ENCODE results near the gene OSBPL3. TPM values are rescaled to one million over a fixed set of nuclear protein-coding genes. Genes with fewer than 3 reads are reported as not detected.

OSBPL3 gene
- total RNA-seq, 1 donor from 2014 or later = 59.2 TPM

DNA sequence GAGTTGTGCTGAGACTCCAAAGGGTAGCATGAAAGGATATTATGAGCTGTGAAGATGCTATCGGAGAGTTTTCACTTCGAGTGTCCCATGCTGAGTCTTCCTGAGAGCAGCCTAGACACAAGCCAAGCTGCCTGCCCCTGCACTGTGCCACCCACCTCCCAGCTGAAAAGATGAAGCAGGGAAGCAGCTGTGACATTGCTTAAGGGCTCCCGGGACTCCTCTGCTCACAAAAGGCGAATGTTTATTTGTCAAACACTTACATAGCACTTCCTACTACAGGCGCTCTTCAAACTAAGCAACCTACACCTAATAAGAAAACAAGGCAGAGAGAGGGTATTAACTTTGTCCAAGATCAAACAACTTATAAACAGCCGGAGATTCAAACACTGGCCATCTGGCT lies 95.6 kb downstream of the OSBPL3 start:
- Histone ChIP-seq H3K36me3 (no peaks in the 10 kb centered on the region), H3K9me3 (no peaks in the 10 kb centered on the region), H3K4me1 (peaks cover 11% of the 10 kb centered on the region)

DNA sequence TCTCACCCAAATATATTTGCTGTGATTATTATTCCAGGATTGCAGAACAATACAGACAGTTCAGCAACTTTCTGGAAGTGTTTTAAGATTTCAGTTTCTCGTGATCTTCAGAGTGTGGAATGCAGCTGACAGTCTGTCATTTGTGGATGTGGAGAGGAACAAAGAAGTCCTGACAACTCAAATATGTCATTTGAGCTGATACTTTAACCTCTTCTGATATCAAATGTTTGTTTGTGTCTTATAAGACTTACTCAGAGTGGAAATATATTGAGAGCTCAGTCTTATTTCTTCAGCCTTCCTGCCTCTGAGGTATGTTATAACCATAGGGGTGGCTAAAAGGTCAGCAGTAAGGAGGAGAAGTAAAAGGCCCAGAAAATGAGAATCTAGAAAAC lies 96.4 kb downstream of the OSBPL3 start:
- Histone ChIP-seq H3K9me3 (no peaks in the 10 kb centered on the region), H3K27ac (no peak overlapping the region), H3K4me1 (peaks cover 11% of the 10 kb centered on the region), H3K36me3 (no peaks in the 10 kb centered on the region), H3K27me3 (no peaks in the 10 kb centered on the region), H3K4me3 (no peak overlapping the region)
- intact Hi-C loops (cut with DNase I) = no loop called here
- no peak for DNase-seq (ENCODE audit: extremely low spot score in 2 of 2)
- TF ChIP-seq, protein P1, sequence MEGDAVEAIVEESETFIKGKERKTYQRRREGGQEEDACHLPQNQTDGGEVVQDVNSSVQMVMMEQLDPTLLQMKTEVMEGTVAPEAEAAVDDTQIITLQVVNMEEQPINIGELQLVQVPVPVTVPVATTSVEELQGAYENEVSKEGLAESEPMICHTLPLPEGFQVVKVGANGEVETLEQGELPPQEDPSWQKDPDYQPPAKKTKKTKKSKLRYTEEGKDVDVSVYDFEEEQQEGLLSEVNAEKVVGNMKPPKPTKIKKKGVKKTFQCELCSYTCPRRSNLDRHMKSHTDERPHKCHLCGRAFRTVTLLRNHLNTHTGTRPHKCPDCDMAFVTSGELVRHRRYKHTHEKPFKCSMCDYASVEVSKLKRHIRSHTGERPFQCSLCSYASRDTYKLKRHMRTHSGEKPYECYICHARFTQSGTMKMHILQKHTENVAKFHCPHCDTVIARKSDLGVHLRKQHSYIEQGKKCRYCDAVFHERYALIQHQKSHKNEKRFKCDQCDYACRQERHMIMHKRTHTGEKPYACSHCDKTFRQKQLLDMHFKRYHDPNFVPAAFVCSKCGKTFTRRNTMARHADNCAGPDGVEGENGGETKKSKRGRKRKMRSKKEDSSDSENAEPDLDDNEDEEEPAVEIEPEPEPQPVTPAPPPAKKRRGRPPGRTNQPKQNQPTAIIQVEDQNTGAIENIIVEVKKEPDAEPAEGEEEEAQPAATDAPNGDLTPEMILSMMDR (IDR thresholded peaks at IDR 0.05) = no peak
- TF ChIP-seq POLR2AphosphoS5 (IDR thresholded peaks at IDR 0.05; ENCODE audit: insufficient read depth in 1 of 2, low read depth in 1 of 2) = no peak
- no peak for TF ChIP-seq POLR2A (IDR thresholded peaks at IDR 0.05)

More for the DNA sequence above, 95.6 kb downstream of the OSBPL3 start:
- no peak overlapping the region for H3K4me3 ChIP-seq
- intact Hi-C loops (cut with DNase I) = no loop called here
- TF ChIP-seq POLR2A (IDR thresholded peaks at IDR 0.05) = no peak
- TF ChIP-seq, protein P1 (IDR thresholded peaks at IDR 0.05) = no peak
- TF ChIP-seq POLR2AphosphoS5 (IDR thresholded peaks at IDR 0.05; ENCODE audit: insufficient read depth in 1 of 2, low read depth in 1 of 2) = no peak
- no peaks in the 10 kb centered on the region for H3K27me3 ChIP-seq
- DNase-seq (ENCODE audit: extremely low spot score in 2 of 2) = no peak
- no peak overlapping the region for H3K27ac ChIP-seq

DNA sequence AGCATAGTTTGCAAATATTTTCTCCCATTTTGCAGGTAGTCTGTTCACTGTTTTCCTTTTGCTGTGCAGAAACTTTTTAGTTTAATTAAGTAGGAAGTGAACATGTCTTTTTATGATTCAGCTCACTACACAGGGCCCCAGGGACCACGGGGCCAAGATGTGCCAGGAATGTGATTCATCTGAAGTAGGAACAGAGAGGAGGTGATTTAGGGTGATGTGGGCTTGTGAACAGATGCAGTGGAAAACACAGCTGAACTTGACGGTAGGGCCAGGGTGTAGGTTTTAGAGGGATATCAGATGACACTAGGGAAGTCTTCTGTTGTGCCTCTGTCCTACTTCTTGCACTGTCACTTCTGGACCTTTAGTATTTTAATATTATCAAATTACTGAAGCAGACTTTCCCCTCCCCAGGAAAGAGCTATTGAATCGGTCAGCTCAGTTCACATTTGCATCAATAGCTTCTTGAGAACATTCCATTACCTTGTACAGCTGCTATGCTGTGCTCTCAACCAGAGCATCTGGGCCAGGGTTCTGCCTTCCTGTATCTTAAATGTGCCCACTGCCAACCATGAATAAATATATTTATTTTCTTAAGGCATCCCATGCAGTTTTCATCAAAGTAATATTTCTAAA lies 96.9 kb downstream of the OSBPL3 start:
- H3K36me3 ChIP-seq = no peaks in the 10 kb centered on the region
- H3K27me3 ChIP-seq = no peaks in the 10 kb centered on the region
- H3K4me1 ChIP-seq = peaks cover 11% of the 10 kb centered on the region
- intact Hi-C loops (cut with DNase I) = no loop called here
- H3K27ac ChIP-seq = no peak overlapping the region
- H3K9me3 ChIP-seq = no peaks in the 10 kb centered on the region
- H3K4me3 ChIP-seq = no peak overlapping the region
- no peak for DNase-seq (ENCODE audit: extremely low spot score in 2 of 2)
- TF ChIP-seq POLR2A (IDR thresholded peaks at IDR 0.05) = no peak
- TF ChIP-seq, protein P1 (IDR thresholded peaks at IDR 0.05) = no peak
- TF ChIP-seq POLR2AphosphoS5 (IDR thresholded peaks at IDR 0.05; ENCODE audit: insufficient read depth in 1 of 2, low read depth in 1 of 2) = no peak

DNA sequence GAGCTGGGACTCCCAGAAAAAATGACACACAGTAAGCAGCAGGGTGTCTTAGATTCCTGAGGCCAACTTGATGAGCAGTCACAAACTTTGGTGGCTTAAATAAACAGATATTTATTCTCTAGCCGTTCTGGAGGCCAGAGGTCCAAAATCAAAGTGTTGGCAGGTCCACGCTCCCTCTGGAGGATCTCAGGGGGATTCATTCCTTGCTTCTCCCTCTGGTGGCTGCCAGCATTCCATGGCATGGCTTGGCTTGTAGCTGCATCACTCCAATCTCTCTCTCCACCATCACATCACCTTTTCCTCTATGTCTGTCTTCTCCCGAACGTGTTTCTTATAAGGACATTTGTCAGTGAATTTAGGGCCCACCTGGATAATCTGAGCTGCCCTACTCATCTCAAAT lies 98.4 kb downstream of the OSBPL3 start:
- intact Hi-C loops (cut with DNase I) = no loop called here
- no peak for DNase-seq (ENCODE audit: extremely low spot score in 2 of 2)
- Histone ChIP-seq H3K36me3 (no peaks in the 10 kb centered on the region), H3K4me1 (peaks cover 20% of the 10 kb centered on the region), H3K27ac (no peak overlapping the region), H3K9me3 (no peaks in the 10 kb centered on the region), H3K4me3 (no peak overlapping the region), H3K27me3 (no peaks in the 10 kb centered on the region)
- TF ChIP-seq POLR2AphosphoS5 (IDR thresholded peaks at IDR 0.05; ENCODE audit: insufficient read depth in 1 of 2, low read depth in 1 of 2) (no peak), POLR2A (IDR thresholded peaks at IDR 0.05) (no peak)
- TF ChIP-seq, protein P1 (IDR thresholded peaks at IDR 0.05) = no peak

DNA sequence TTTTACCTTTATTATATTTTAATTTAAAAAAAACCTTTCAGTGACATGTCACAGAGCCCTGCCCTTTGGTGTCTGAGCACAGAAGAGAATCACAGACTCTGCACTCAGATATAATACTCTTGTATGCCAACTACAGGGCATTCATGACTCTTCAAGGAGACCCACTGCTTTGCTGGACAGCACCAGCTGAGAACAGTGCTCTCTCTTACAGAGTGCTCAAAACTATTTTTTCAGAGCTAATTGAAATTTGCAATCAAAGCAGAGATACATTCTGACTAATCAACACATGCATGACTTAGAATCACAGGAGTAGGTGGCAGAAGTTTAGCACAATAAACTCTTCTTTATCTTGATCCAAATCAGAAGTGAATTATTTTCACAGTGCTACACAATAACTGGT lies 99.1 kb downstream of the OSBPL3 start:
- intact Hi-C loops (cut with DNase I) = no loop called here
- Histone ChIP-seq H3K36me3 (no peaks in the 10 kb centered on the region), H3K4me3 (no peak overlapping the region), H3K27me3 (no peaks in the 10 kb centered on the region), H3K9me3 (no peaks in the 10 kb centered on the region), H3K4me1 (peaks cover 20% of the 10 kb centered on the region), H3K27ac (no peak overlapping the region)
- TF ChIP-seq POLR2AphosphoS5 (IDR thresholded peaks at IDR 0.05; ENCODE audit: insufficient read depth in 1 of 2, low read depth in 1 of 2) (no peak), POLR2A (IDR thresholded peaks at IDR 0.05) (no peak)
- TF ChIP-seq, protein P1 (IDR thresholded peaks at IDR 0.05) = no peak
- DNase-seq (ENCODE audit: extremely low spot score in 2 of 2) = no peak
